Vagina (tissue), 2 donors: ENCODE data around the gene ZBTB7C.

Experiments
- POLR2A ChIP-seq, 2 donors: fragments of 450-650 bp; IDR thresholded peaks; one replicate each; pipeline ENCODE4 v1.6.1; 2017; ENCODE audit warnings: antibody characterized with exemption in 2 of 2, mild to moderate bottlenecking in 2 of 2, moderate library complexity in 2 of 2
- POLR2AphosphoS5 ChIP-seq, 2 donors: sonication (generic); formaldehyde crosslinking; IDR thresholded peaks; one replicate each; pipeline ENCODE4 v1.9.0; 2017; ENCODE audit warnings: antibody characterized with exemption in 2 of 2, mild to moderate bottlenecking in 2 of 2, low read depth in 1 of 2; ENCODE audit not compliant: insufficient read depth in 1 of 2
- TF ChIP-seq, protein P1 (sequence below), 3 experiments: fragments of 450-650 bp in 2 of 3; fragments of 200-600 bp in 1 of 3; sonication (generic) in 1 of 3; IDR thresholded peaks; one replicate each; pipeline ENCODE4 v1.5.1; 2017 to 2019; ENCODE audit warnings: antibody characterized with exemption in 3 of 3, mild to moderate bottlenecking in 2 of 3, moderate library complexity in 2 of 3

- TF ChIP-seq, protein P1, sequence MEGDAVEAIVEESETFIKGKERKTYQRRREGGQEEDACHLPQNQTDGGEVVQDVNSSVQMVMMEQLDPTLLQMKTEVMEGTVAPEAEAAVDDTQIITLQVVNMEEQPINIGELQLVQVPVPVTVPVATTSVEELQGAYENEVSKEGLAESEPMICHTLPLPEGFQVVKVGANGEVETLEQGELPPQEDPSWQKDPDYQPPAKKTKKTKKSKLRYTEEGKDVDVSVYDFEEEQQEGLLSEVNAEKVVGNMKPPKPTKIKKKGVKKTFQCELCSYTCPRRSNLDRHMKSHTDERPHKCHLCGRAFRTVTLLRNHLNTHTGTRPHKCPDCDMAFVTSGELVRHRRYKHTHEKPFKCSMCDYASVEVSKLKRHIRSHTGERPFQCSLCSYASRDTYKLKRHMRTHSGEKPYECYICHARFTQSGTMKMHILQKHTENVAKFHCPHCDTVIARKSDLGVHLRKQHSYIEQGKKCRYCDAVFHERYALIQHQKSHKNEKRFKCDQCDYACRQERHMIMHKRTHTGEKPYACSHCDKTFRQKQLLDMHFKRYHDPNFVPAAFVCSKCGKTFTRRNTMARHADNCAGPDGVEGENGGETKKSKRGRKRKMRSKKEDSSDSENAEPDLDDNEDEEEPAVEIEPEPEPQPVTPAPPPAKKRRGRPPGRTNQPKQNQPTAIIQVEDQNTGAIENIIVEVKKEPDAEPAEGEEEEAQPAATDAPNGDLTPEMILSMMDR (IDR thresholded peaks at IDR 0.05), result no peak
- no peak for TF ChIP-seq POLR2A (IDR thresholded peaks at IDR 0.05)
- TF ChIP-seq POLR2AphosphoS5 (IDR thresholded peaks at IDR 0.05; ENCODE audit: insufficient read depth in 1 of 2, low read depth in 1 of 2), result no peak
These were observed 347.2 kb downstream of the ZBTB7C start for GRCh38 chr18:48061781-48062570.
